SK-N-SH (cell line): ENCODE results near the gene NECTIN1. TPM values are rescaled to one million over a fixed set of nuclear protein-coding genes. Genes with fewer than 3 reads are reported as not detected.

Experiments used
- CTCF ChIA-PET: fragments of 300-600, 350-600 bp; formaldehyde crosslinking; extraction: SDS; loops from one replicate; lab custom pipeline; 2021; lab: Yijun Ruan, JAX
- POLR2A ChIA-PET: fragments of 350-600 bp; sonication (Branson Sonifier 250); formaldehyde crosslinking; extraction: SDS; loops from one replicate; lab custom pipeline; 2020; ENCODE audit warnings: antibody characterized with exemption, inconsistent platforms; lab: Yijun Ruan, JAX
- DNase-seq: peaks from one replicate; pipeline ENCODE4 v3.0.0; 2012
- H2AFZ ChIP-seq: fragments of 200-600 bp; sonication (generic); 2 replicates; pipeline ENCODE4 v1.8.1; 2016; ENCODE audit warnings: antibody characterized with exemption, mild to moderate bottlenecking, low read depth
- H3F3A ChIP-seq: fragments of 200-600 bp; sonication (generic); replicated peaks from 2 replicates; pipeline ENCODE3; 2016; ENCODE audit warnings: antibody characterized with exemption, mild to moderate bottlenecking; ENCODE audit not compliant: insufficient read depth
- H3K27ac ChIP-seq, 2 experiments: fragments of 200-500 bp in 1 of 2; fragments of 200-600 bp in 1 of 2; sonication (Bioruptor generic) in 1 of 2; sonication (generic), shearing (Covaris generic) in 1 of 2; 2 replicates each; pipeline versions ENCODE4 v1.5.1 to v1.6.1; 2014 to 2016; ENCODE audit warnings: low read depth in 2 of 2, inconsistent platforms in 1 of 2, low read length in 1 of 2, mild to moderate bottlenecking in 1 of 2, mixed read lengths in 1 of 2
- H3K27me3 ChIP-seq: fragments of 200-600 bp; sonication (generic), shearing (Covaris generic); 2 replicates; pipeline ENCODE4 v1.6.1; 2016; ENCODE audit warnings: mixed run types; ENCODE audit not compliant: insufficient read depth
- H3K36me3 ChIP-seq, 2 experiments: fragments of 200-500 bp in 1 of 2; fragments of 200-600 bp in 1 of 2; sonication (Bioruptor generic) in 1 of 2; sonication (generic) in 1 of 2; replicated peaks in 1 of 2; 2 replicates each; pipeline versions ENCODE3 to v1.5.1; 2014 to 2016; ENCODE audit warnings: low read length in 1 of 2, mild to moderate bottlenecking in 1 of 2; ENCODE audit not compliant: insufficient read depth in 2 of 2, control insufficient read depth in 1 of 2
- H3K4me1 ChIP-seq, 2 experiments: fragments of 200-500 bp in 1 of 2; fragments of 200-600 bp in 1 of 2; sonication (Bioruptor generic) in 1 of 2; sonication (generic), shearing (Covaris generic) in 1 of 2; 2 replicates each; pipeline versions ENCODE4 v1.5.1 to v1.6.1; 2014 to 2016; ENCODE audit warnings: low read depth in 1 of 2, low read length in 1 of 2, mixed run types in 1 of 2; ENCODE audit not compliant: insufficient read depth in 2 of 2, control insufficient read depth in 1 of 2
- H3K4me2 ChIP-seq: fragments of 200-600 bp; sonication (generic), shearing (Covaris generic); 2 replicates; pipeline ENCODE4 v1.6.1; 2017; ENCODE audit warnings: mixed run types
- H3K4me3 ChIP-seq, 2 experiments: fragments of 200-500 bp in 1 of 2; fragments of 200-600 bp in 1 of 2; sonication (Bioruptor generic) in 1 of 2; sonication (generic), shearing (Covaris generic) in 1 of 2; 2 replicates each; pipeline versions ENCODE4 v1.5.1 to v1.8.1; 2014 to 2016; ENCODE audit warnings: low read depth in 2 of 2, inconsistent platforms in 1 of 2, low read length in 1 of 2, mild to moderate bottlenecking in 1 of 2, mixed read lengths in 1 of 2, moderate library complexity in 1 of 2
- H3K79me2 ChIP-seq: fragments of 200-600 bp; sonication (generic); 2 replicates; pipeline ENCODE4 v1.8.1; 2017; ENCODE audit warnings: mild to moderate bottlenecking; ENCODE audit not compliant: insufficient read depth
- H3K9ac ChIP-seq: fragments of 200-600 bp; sonication (generic); 2 replicates; pipeline ENCODE4 v1.6.1; 2017; ENCODE audit warnings: mixed run types
- H3K9me2 ChIP-seq: fragments of 200-600 bp; sonication (generic); 2 replicates; pipeline ENCODE4 v1.6.1; 2017; ENCODE audit warnings: mixed run types
- H3K9me3 ChIP-seq: fragments of 200-600 bp; sonication (generic); 2 replicates; pipeline ENCODE4 v1.6.1; 2017; ENCODE audit warnings: mixed run types, mild to moderate bottlenecking, moderate library complexity
- H4K20me1 ChIP-seq: fragments of 200-600 bp; sonication (generic); 2 replicates; pipeline ENCODE4 v1.6.1; 2017; ENCODE audit warnings: mild to moderate bottlenecking, mixed run types; ENCODE audit not compliant: insufficient read depth
- CHD2 ChIP-seq: fragments of 150-350 bp; IDR thresholded peaks from 2 replicates; pipeline ENCODE4 v1.6.1; 2018; ENCODE audit warnings: low read length; ENCODE audit not compliant: partially characterized antibody
- CTCF ChIP-seq: fragments of 200-600 bp; sonication (generic); IDR thresholded peaks from 2 replicates; pipeline ENCODE4 v1.6.1; 2017; ENCODE audit warnings: antibody characterized with exemption, mild to moderate bottlenecking, moderate library complexity
- FOSL2 ChIP-seq: IDR thresholded peaks from 2 replicates; pipeline ENCODE4 v1.4.0; 2012; ENCODE audit warnings: low read depth, mild to moderate bottlenecking, moderate library complexity, borderline replicate concordance
- FOXJ3 ChIP-seq: sonication (generic); formaldehyde crosslinking; IDR thresholded peaks from 2 replicates; pipeline ENCODE4 v1.5.1; 2020; ENCODE audit warnings: mild to moderate bottlenecking, missing genetic modification reagents
- FOXM1 ChIP-seq: IDR thresholded peaks from 2 replicates; pipeline ENCODE4 v1.4.0; 2012; ENCODE audit warnings: low read depth, mild to moderate bottlenecking
- IRF3 ChIP-seq: fragments of 150-350 bp; IDR thresholded peaks from 2 replicates; pipeline ENCODE4 v1.6.1; 2016; ENCODE audit warnings: mild to moderate bottlenecking, low read depth, low read length
- JUND ChIP-seq: IDR thresholded peaks from 2 replicates; pipeline ENCODE4 v1.4.0; 2012
- REST ChIP-seq: IDR thresholded peaks from 2 replicates; pipeline ENCODE4 v1.6.1; 2012; ENCODE audit warnings: mild to moderate bottlenecking, low read depth, low read length, moderate library complexity
- SMC3 ChIP-seq: IDR thresholded peaks from 2 replicates; pipeline ENCODE4 v1.6.1; 2012; ENCODE audit warnings: low read depth, low read length, improper control_type of control experiment
- TAF1 ChIP-seq: IDR thresholded peaks from 2 replicates; pipeline ENCODE4 v1.6.1; 2012; ENCODE audit warnings: low read depth, mild to moderate bottlenecking, low read length, moderate library complexity, borderline replicate concordance
- TCF12 ChIP-seq: IDR thresholded peaks from 2 replicates; pipeline ENCODE4 v1.4.0; 2012
- TEAD4 ChIP-seq: IDR thresholded peaks from 2 replicates; pipeline ENCODE4 v1.4.0; 2012; ENCODE audit warnings: mild to moderate bottlenecking, borderline replicate concordance; ENCODE audit not compliant: insufficient read depth
- USF2 ChIP-seq: fragments of 150-350 bp; IDR thresholded peaks from 2 replicates; pipeline ENCODE4 v1.6.1; 2017; ENCODE audit warnings: antibody characterized with exemption, low read length, low read depth, borderline replicate concordance
- YY1 ChIP-seq: IDR thresholded peaks from 2 replicates; pipeline ENCODE4 v1.4.0; 2012; ENCODE audit warnings: low read depth, mild to moderate bottlenecking
- ZBTB33 ChIP-seq: IDR thresholded peaks from 2 replicates; pipeline ENCODE4 v1.4.0; 2012; ENCODE audit warnings: low read depth, borderline replicate concordance
- WGBS: methylation state at CpG from one replicate; pipeline ENCODE4 v1.1.6; 2017; ENCODE audit warnings: low lambda C conversion rate; 5-methylcytosine and 5-hydroxymethylcytosine counted together
- polyA plus RNA-seq, 3 experiments: library from polyadenylated mRNA; depleted of rRNA; stranded (reverse); fragments of >200 nt; gene quantifications; 2 replicates each; pipeline ENCODE4 v1.2.3, GENCODE V29; 2012

The NECTIN1 gene
- polyA plus RNA-seq, 1 of the 3 experiments (the other 2 are of a cell fraction), result 9.1 TPM

GRCh38 chr11:119635776-119636175 is 93.2 kb downstream of the NECTIN1 start:
- CTCF ChIA-PET, result interaction anchor here (2.1 to 2.4 kb wide), 2 partner anchors 12 to 17 kb away, joined by 4 to 18 read pairs; no protein-coding TSS in a partner anchor
- Histone ChIP-seq H3K79me2 (no peaks in the 10 kb centered on the region), H3K27me3 (no peaks in the 10 kb centered on the region), H3F3A (no peaks in the 10 kb centered on the region), H2AFZ (no peak overlapping the region), H3K27ac (no peak overlapping the region), H4K20me1 (no peaks in the 10 kb centered on the region), H3K4me3 (no peak overlapping the region), H3K9ac (no peak overlapping the region), H3K4me2 (no peak overlapping the region), H3K4me1 (peaks cover 0 to 10% of the 10 kb centered on the region in 2 experiments; a peak in 1 of 4 replicates), H3K9me3 (no peaks in the 10 kb centered on the region), H3K36me3 (no peaks in the 10 kb centered on the region), H3K9me2 (no peaks in the 10 kb centered on the region)
- WGBS, result 73% methylated on average over 5 of the region's 8 CpGs
- POLR2A ChIA-PET, result no interaction called here
- TF ChIP-seq IRF3 (no peak), REST (no peak), FOXJ3 (CRISPR knock-in tag) (no peak), TEAD4 (no peak), CTCF (no peak), CHD2 (no peak), FOSL2 (no peak), JUND (no peak), USF2 (no peak), FOXM1 (no peak), YY1 (no peak), SMC3 (no peak), ZBTB33 (no peak), TAF1 (no peak), TCF12 (no peak)
- no peak for DNase-seq
